Ishikawa (cell line): ENCODE measurements around the gene SLFN12L.

Experiments used
- EGR1 ChIP-seq: IDR thresholded peaks from 2 replicates; pipeline ENCODE4 v1.6.1; 2012
- FOXM1 ChIP-seq: IDR thresholded peaks from 2 replicates; pipeline ENCODE4 v1.6.1; 2012; ENCODE audit warnings: low read depth, borderline replicate concordance
- NFIC ChIP-seq: IDR thresholded peaks from 2 replicates; pipeline ENCODE4 v1.6.1; 2012
- TAF1 ChIP-seq: IDR thresholded peaks from 2 replicates; pipeline ENCODE4 v1.6.1; 2012; ENCODE audit warnings: low read depth, mild to moderate bottlenecking
- TEAD4 ChIP-seq: IDR thresholded peaks from 2 replicates; pipeline ENCODE4 v1.6.1; 2012
- YY1 ChIP-seq: IDR thresholded peaks from 2 replicates; pipeline ENCODE4 v1.6.1; 2012; ENCODE audit warnings: low read depth
- TF ChIP-seq, protein P1 (sequence below): IDR thresholded peaks from 2 replicates; pipeline ENCODE4 v1.6.1; 2012
- TF ChIP-seq, protein P2 (sequence below): IDR thresholded peaks from 2 replicates; pipeline ENCODE4 v1.6.1; 2012
- TF ChIP-seq, protein P3 (sequence below): IDR thresholded peaks from 2 replicates; pipeline ENCODE4 v1.6.1; 2012; ENCODE audit warnings: low read depth, mild to moderate bottlenecking

DNA sequence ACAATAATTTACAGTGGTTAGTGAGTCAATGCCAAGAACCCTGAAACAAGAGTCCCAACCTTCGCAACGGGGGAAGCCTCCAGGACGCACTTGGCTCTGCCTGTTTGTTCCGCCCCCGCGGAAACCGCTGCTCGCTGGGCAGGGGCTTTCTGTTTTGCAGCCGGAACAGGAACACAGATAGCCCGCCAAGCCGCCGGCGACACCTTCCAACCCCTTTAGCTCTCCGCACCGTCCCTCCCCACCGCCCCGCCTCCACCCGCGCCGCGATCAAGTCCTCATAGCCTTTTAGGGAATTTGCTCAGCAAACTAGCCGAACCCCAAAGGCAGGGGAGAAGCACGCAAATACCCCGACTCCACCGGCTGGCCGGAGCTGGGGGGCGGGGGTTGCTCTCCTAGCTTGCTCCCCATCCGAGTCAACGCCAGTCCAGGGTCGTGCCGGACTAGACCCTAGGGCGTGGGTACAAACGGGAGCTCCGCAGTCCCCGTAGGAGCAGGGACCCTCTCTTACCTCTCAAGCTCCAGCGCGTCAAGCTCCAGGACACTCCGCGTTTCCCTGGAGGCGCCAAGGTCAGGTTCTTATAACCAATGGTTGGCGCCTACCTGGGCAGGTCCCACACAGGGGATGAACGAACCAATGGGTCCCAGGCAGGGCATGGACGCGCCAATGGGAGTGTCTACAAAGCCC, 89.1 kb downstream of the SLFN12L start, which contains the start of gene SLFN13:
- TF ChIP-seq, protein P1, sequence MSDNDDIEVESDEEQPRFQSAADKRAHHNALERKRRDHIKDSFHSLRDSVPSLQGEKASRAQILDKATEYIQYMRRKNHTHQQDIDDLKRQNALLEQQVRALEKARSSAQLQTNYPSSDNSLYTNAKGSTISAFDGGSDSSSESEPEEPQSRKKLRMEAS: no peak
- TF ChIP-seq NFIC: no peak
- TF ChIP-seq, protein P2, sequence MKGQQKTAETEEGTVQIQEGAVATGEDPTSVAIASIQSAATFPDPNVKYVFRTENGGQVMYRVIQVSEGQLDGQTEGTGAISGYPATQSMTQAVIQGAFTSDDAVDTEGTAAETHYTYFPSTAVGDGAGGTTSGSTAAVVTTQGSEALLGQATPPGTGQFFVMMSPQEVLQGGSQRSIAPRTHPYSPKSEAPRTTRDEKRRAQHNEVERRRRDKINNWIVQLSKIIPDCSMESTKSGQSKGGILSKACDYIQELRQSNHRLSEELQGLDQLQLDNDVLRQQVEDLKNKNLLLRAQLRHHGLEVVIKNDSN: no peak
- no peak for TF ChIP-seq EGR1
- no peak for TF ChIP-seq YY1
- TF ChIP-seq TAF1: no peak
- TF ChIP-seq, protein P3, sequence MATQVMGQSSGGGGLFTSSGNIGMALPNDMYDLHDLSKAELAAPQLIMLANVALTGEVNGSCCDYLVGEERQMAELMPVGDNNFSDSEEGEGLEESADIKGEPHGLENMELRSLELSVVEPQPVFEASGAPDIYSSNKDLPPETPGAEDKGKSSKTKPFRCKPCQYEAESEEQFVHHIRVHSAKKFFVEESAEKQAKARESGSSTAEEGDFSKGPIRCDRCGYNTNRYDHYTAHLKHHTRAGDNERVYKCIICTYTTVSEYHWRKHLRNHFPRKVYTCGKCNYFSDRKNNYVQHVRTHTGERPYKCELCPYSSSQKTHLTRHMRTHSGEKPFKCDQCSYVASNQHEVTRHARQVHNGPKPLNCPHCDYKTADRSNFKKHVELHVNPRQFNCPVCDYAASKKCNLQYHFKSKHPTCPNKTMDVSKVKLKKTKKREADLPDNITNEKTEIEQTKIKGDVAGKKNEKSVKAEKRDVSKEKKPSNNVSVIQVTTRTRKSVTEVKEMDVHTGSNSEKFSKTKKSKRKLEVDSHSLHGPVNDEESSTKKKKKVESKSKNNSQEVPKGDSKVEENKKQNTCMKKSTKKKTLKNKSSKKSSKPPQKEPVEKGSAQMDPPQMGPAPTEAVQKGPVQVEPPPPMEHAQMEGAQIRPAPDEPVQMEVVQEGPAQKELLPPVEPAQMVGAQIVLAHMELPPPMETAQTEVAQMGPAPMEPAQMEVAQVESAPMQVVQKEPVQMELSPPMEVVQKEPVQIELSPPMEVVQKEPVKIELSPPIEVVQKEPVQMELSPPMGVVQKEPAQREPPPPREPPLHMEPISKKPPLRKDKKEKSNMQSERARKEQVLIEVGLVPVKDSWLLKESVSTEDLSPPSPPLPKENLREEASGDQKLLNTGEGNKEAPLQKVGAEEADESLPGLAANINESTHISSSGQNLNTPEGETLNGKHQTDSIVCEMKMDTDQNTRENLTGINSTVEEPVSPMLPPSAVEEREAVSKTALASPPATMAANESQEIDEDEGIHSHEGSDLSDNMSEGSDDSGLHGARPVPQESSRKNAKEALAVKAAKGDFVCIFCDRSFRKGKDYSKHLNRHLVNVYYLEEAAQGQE: no peak
- TF ChIP-seq FOXM1: no peak
- no peak for TF ChIP-seq TEAD4
